Loucy (cell line): Measurements from ENCODE around the gene TMBIM4.

Experiments
- H2AFZ ChIP-seq: fragments of 200-600 bp; sonication (generic); 2 replicates; pipeline ENCODE4 v1.6.0; 2016; ENCODE audit warnings: antibody characterized with exemption, mild to moderate bottlenecking, low read length, moderate library complexity
- H3F3A ChIP-seq: fragments of 200-600 bp; 2 replicates; pipeline ENCODE4 v1.6.0; 2016; ENCODE audit warnings: antibody characterized with exemption, low read depth, mild to moderate bottlenecking
- H3K27me3 ChIP-seq: fragments of 200-600 bp; sonication (generic); 2 replicates; pipeline ENCODE4 v1.6.1; 2014; ENCODE audit warnings: low read length, mild to moderate bottlenecking; ENCODE audit not compliant: insufficient read depth, poor library complexity, severe bottlenecking
- H3K36me3 ChIP-seq: fragments of 200-600 bp; sonication (generic); 2 replicates; pipeline ENCODE4 v1.6.1; 2016; ENCODE audit warnings: low read length; ENCODE audit not compliant: insufficient read depth
- H3K4me1 ChIP-seq: fragments of 200-600 bp; sonication (generic); 2 replicates; pipeline ENCODE4 v1.5.1; 2014; ENCODE audit warnings: low read length, mild to moderate bottlenecking; ENCODE audit not compliant: insufficient read depth, poor library complexity, severe bottlenecking
- H3K4me2 ChIP-seq: fragments of 200-600 bp; sonication (generic); 2 replicates; pipeline ENCODE4 v1.6.0; 2014; ENCODE audit warnings: antibody characterized with exemption, low read length, low read depth, mild to moderate bottlenecking; ENCODE audit not compliant: poor library complexity, severe bottlenecking
- H3K4me3 ChIP-seq: fragments of 200-600 bp; sonication (generic); 2 replicates; pipeline ENCODE4 v1.5.1; 2014; ENCODE audit warnings: low read length, mild to moderate bottlenecking, mixed read lengths; ENCODE audit not compliant: poor library complexity, severe bottlenecking
- H3K79me2 ChIP-seq: fragments of 200-600 bp; sonication (generic); 2 replicates; pipeline ENCODE4 v1.6.1; 2014; ENCODE audit warnings: low read length; ENCODE audit not compliant: insufficient read depth
- H3K9ac ChIP-seq: fragments of 200-600 bp; sonication (generic); 2 replicates; pipeline ENCODE4 v1.6.0; 2014; ENCODE audit warnings: mild to moderate bottlenecking, low read depth, low read length, moderate library complexity; ENCODE audit not compliant: poor library complexity, severe bottlenecking
- H3K9me2 ChIP-seq: fragments of 200-600 bp; sonication (generic); replicated peaks from 2 replicates; pipeline ENCODE4 v1.6.1; 2016; ENCODE audit warnings: low read depth, low read length, mixed read lengths
- H3K9me3 ChIP-seq: fragments of 200-600 bp; sonication (generic); 2 replicates; pipeline ENCODE4 v1.6.1; 2014; ENCODE audit warnings: mild to moderate bottlenecking, antibody characterized with exemption, low read length, low read depth; ENCODE audit not compliant: insufficient read depth
- H4K20me1 ChIP-seq: fragments of 200-600 bp; sonication (generic); 2 replicates; pipeline ENCODE4 v1.6.0; 2014; ENCODE audit warnings: antibody characterized with exemption, low read length, mild to moderate bottlenecking; ENCODE audit not compliant: insufficient read depth, poor library complexity, severe bottlenecking
- EZH2phosphoT487 ChIP-seq: fragments of 200-600 bp; IDR thresholded peaks from 2 replicates; pipeline ENCODE4 v1.6.1; 2018; ENCODE audit warnings: antibody characterized with exemption, mild to moderate bottlenecking, moderate library complexity, borderline replicate concordance
- TF ChIP-seq, protein P1 (sequence below): fragments of 200-600 bp; sonication (generic); conservative IDR thresholded peaks from 2 replicates; pipeline ENCODE4 v1.5.1; 2014; ENCODE audit warnings: mild to moderate bottlenecking, antibody characterized with exemption, low read length

Gene TMBIM4

DNA sequence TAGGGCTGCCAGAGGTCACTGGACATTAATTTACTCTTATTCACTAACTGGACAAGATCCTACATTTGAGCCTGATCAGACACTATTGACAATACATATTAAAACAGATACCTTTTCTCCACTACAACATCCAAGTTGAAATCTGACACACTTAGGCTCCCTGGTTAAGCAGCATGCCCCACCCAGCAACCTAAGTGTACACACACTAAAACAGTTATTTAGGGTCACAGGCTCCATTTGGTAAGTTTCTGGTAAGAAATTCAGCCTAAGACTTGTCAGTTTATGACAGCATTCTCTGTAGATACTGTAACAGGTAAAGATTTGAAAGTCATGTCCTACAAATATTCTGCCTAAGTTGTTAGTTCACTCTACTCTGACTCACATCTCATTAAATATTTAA lies 27.0 kb downstream of the TMBIM4 start:
- H3K4me3 ChIP-seq = no peak overlapping the region
- peaks cover 6% of the 10 kb centered on the region for H3K27me3 ChIP-seq
- TF ChIP-seq, protein P1, sequence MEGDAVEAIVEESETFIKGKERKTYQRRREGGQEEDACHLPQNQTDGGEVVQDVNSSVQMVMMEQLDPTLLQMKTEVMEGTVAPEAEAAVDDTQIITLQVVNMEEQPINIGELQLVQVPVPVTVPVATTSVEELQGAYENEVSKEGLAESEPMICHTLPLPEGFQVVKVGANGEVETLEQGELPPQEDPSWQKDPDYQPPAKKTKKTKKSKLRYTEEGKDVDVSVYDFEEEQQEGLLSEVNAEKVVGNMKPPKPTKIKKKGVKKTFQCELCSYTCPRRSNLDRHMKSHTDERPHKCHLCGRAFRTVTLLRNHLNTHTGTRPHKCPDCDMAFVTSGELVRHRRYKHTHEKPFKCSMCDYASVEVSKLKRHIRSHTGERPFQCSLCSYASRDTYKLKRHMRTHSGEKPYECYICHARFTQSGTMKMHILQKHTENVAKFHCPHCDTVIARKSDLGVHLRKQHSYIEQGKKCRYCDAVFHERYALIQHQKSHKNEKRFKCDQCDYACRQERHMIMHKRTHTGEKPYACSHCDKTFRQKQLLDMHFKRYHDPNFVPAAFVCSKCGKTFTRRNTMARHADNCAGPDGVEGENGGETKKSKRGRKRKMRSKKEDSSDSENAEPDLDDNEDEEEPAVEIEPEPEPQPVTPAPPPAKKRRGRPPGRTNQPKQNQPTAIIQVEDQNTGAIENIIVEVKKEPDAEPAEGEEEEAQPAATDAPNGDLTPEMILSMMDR = no peak
- TF ChIP-seq EZH2phosphoT487 = no peak
- no peaks in the 10 kb centered on the region for H4K20me1 ChIP-seq
- no peaks in the 10 kb centered on the region for H3F3A ChIP-seq
- H3K4me1 ChIP-seq = peaks cover 26% of the 10 kb centered on the region
- peaks cover 51% of the 10 kb centered on the region for H3K36me3 ChIP-seq
- H3K9ac ChIP-seq = no peak overlapping the region
- peaks cover 16% of the 10 kb centered on the region for H3K9me3 ChIP-seq
- H3K4me2 ChIP-seq = no peak overlapping the region
- H2AFZ ChIP-seq = no peak overlapping the region
- H3K9me2 ChIP-seq = no peaks in the 10 kb centered on the region
- peaks cover 6% of the 10 kb centered on the region; the same call in 1 of the 2 replicates for H3K79me2 ChIP-seq

DNA sequence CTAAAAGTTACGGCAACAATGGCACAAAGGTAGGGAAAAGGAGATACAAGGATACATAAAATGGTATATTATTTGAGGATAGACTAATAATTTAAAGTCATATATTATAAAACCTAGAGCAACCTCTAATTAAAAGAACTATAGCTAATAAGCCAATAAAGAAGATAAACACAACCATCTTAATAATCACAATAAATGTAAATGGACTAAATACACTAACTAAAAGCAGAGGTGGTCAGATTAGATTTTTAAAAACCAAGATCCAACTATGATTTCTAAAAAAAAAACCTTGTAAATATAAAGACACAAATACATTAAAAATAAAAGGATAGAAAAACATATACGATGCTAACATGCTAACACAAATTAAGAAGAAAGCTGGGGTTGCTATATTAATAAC lies 28.5 kb downstream of the TMBIM4 start:
- Histone ChIP-seq H3K4me2 (no peak overlapping the region), H3K9me2 (no peaks in the 10 kb centered on the region), H3K36me3 (peaks cover 66% of the 10 kb centered on the region), H2AFZ (no peak overlapping the region), H3K9ac (no peak overlapping the region), H3K27me3 (peaks cover 6% of the 10 kb centered on the region), H3K4me3 (no peak overlapping the region), H3K4me1 (peaks cover 26% of the 10 kb centered on the region), H3K79me2 (peaks cover 6% of the 10 kb centered on the region; the same call in 1 of the 2 replicates), H4K20me1 (no peaks in the 10 kb centered on the region), H3K9me3 (peaks cover 16% of the 10 kb centered on the region), H3F3A (no peaks in the 10 kb centered on the region)
- TF ChIP-seq EZH2phosphoT487 = no peak
- TF ChIP-seq, protein P1 = no peak

DNA sequence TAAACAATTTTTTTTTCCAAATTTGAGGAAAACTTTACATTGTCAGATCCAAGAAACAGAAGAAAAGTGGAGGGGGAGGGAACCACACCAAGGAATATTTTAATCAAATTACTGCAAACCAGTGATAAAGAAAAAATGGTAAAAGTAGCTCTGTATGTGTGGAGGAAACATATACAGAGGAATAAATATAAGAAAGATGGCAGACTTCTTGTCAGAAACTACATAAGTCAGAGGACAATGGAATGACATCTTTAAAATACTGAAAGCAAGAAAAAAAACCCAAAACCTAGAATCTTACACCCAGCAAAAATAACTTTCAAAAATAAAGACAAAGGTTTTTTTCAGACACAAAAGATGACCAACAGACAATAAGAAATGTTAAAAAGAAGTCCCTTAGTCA lies 29.1 kb downstream of the TMBIM4 start:
- Histone ChIP-seq H3K9ac (no peak overlapping the region), H3K4me1 (peaks cover 20% of the 10 kb centered on the region), H2AFZ (no peak overlapping the region), H4K20me1 (no peaks in the 10 kb centered on the region), H3K79me2 (peaks cover 6% of the 10 kb centered on the region; the same call in 1 of the 2 replicates), H3F3A (no peaks in the 10 kb centered on the region), H3K9me2 (no peaks in the 10 kb centered on the region), H3K4me2 (no peak overlapping the region), H3K9me3 (peaks cover 16% of the 10 kb centered on the region), H3K27me3 (peaks cover 6% of the 10 kb centered on the region), H3K4me3 (no peak overlapping the region), H3K36me3 (peaks cover 70% of the 10 kb centered on the region)
- TF ChIP-seq, protein P1 = no peak
- no peak for TF ChIP-seq EZH2phosphoT487
